ENCODE results near the gene SDK1. TPM values are rescaled to one million over a fixed set of nuclear protein-coding genes. Genes with fewer than 3 reads are reported as not detected.

Gene SDK1
- total and polyA plus RNA-seq, 8 donors = 1.6 to 11.2 (median 6.6) TPM

DNA sequence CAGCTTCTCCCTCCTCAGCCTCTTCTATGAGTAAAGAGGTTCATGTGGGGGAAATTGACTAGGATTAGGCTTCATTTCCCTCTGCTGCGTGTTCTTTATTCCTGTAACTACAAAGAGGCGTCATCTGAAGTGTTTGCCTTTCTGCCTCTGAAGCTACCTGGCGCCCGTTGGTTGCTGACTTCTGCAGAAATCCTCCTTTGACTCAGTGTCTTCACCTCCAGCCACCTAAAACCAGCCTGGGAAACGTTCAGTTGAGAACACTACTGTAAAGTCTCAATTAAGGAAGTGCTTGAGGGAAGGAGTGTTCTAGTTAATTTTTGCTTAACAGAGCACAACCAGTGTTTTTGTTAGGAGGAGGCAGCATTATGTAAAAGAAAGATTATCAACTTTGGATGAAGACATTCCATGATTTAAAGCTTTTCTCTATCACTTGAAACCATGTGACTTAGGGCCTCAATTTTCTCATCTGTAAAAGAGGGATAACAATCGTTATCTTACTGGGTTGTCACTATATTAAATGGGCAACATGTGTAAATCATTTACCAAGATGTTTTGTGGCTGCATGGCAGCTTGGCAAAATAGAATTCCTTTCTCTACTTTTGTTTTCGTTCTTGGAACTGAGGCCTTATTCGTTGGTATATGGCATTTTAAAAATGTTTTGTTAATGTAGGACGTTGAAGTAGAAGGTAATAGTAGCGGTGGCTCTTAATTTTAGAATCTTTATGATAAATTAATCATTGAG is 642.9 kb downstream of the SDK1 start:
- Histone ChIP-seq H3K4me3 (no peak overlapping the region), H3K27ac (no peak overlapping the region), H3K36me3 (no peaks in the 10 kb centered on the region), H3K9me3 (peaks cover 0 to 13% (median 9%) of the 10 kb centered on the region in 4 donors), H3K27me3 (peaks cover 0 to 5% (median 0%) of the 10 kb centered on the region in 3 donors), H3K4me1 (no peaks in the 10 kb centered on the region)
- DNase-seq = peak in 1 of 2 donors; percentile 34
- WGBS, 5 donors = 52 to 66% (median 58%) methylated on average over 10 of the region's 10 CpGs
- TF ChIP-seq, protein P1, sequence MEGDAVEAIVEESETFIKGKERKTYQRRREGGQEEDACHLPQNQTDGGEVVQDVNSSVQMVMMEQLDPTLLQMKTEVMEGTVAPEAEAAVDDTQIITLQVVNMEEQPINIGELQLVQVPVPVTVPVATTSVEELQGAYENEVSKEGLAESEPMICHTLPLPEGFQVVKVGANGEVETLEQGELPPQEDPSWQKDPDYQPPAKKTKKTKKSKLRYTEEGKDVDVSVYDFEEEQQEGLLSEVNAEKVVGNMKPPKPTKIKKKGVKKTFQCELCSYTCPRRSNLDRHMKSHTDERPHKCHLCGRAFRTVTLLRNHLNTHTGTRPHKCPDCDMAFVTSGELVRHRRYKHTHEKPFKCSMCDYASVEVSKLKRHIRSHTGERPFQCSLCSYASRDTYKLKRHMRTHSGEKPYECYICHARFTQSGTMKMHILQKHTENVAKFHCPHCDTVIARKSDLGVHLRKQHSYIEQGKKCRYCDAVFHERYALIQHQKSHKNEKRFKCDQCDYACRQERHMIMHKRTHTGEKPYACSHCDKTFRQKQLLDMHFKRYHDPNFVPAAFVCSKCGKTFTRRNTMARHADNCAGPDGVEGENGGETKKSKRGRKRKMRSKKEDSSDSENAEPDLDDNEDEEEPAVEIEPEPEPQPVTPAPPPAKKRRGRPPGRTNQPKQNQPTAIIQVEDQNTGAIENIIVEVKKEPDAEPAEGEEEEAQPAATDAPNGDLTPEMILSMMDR (IDR thresholded peaks at IDR 0.05) = no peak
- TF ChIP-seq POLR2A (IDR thresholded peaks at IDR 0.05) (no peak), POLR2AphosphoS5 (IDR thresholded peaks at IDR 0.05) (no peak)
- intact Hi-C loops (cut with DNase I; ENCODE audit: low total_unique reads) = no loop called here

DNA sequence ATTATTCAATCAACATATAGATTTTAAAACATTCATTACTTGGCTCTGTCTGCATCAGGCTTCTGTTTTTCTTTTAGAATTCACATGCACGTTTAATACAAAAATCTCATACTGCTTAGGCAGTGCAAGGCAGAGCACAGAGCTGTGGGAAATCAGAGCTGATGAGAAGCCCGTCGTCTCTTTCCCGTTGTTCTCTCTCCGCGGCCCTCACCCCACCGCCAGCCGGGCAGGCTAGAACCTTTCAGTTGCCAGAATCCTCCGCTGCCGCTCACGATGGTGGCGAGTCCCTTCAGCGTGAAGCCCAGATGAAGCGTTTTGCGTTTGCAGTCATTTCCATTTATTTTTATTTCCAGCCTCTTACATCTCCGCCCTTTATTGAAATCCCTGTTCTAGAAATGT is 648.2 kb downstream of the SDK1 start:
- no peaks in the 10 kb centered on the region for H3K4me1 ChIP-seq
- TF ChIP-seq POLR2A (IDR thresholded peaks at IDR 0.05) (no peak), POLR2AphosphoS5 (IDR thresholded peaks at IDR 0.05) (no peak), EP300 (IDR thresholded peaks at IDR 0.05) (no peak)
- TF ChIP-seq, protein P1 (IDR thresholded peaks at IDR 0.05) = no peak
- 64 to 84% (median 75%) methylated on average over 16 of the region's 16 CpGs for WGBS, 5 donors
- DNase-seq = peak in 1 of 2 donors; percentile 13
- intact Hi-C loops (cut with DNase I; ENCODE audit: low total_unique reads) = no loop called here
- no peak overlapping the region for H3K4me3 ChIP-seq
- peaks cover 0 to 13% (median 3%) of the 10 kb centered on the region in 4 donors for H3K36me3 ChIP-seq
- peaks cover 0 to 13% (median 9%) of the 10 kb centered on the region in 4 donors for H3K9me3 ChIP-seq
- H3K27me3 ChIP-seq = peaks cover 0 to 5% (median 0%) of the 10 kb centered on the region in 3 donors
- H3K27ac ChIP-seq = no peak overlapping the region

GRCh38 chr7:3950249-3950648 is 649.2 kb downstream of the SDK1 start:
- Histone ChIP-seq H3K36me3 (peaks cover 0 to 13% (median 3%) of the 10 kb centered on the region in 4 donors), H3K27ac (no peak overlapping the region), H3K4me3 (no peak overlapping the region), H3K9me3 (peaks cover 0 to 4% (median 4%) of the 10 kb centered on the region in 4 donors), H3K4me1 (no peaks in the 10 kb centered on the region), H3K27me3 (peaks cover 0 to 5% (median 0%) of the 10 kb centered on the region in 3 donors)
- intact Hi-C loops (cut with DNase I; ENCODE audit: low total_unique reads) = no loop called here
- 88 to 93% (median 91%) methylated on average over 5 of the region's 5 CpGs for WGBS, 5 donors
- no peak for TF ChIP-seq EP300 (IDR thresholded peaks at IDR 0.05)
- TF ChIP-seq POLR2AphosphoS5 (IDR thresholded peaks at IDR 0.05) = no peak
- no peak for TF ChIP-seq POLR2A (IDR thresholded peaks at IDR 0.05)
- TF ChIP-seq, protein P1 (IDR thresholded peaks at IDR 0.05) = no peak
- no peak for DNase-seq

- peak in 1 of 2 donors; percentile 20 for DNase-seq
- Histone ChIP-seq H3K27ac (no peak overlapping the region), H3K4me1 (no peaks in the 10 kb centered on the region), H3K36me3 (peaks cover 0 to 13% (median 3%) of the 10 kb centered on the region in 4 donors), H3K9me3 (no peaks in the 10 kb centered on the region), H3K4me3 (no peak overlapping the region), H3K27me3 (peaks cover 0 to 5% (median 0%) of the 10 kb centered on the region in 3 donors)
- TF ChIP-seq POLR2A (IDR thresholded peaks at IDR 0.05) (no peak), EP300 (IDR thresholded peaks at IDR 0.05) (no peak), POLR2AphosphoS5 (IDR thresholded peaks at IDR 0.05) (no peak)
- TF ChIP-seq, protein P1 (IDR thresholded peaks at IDR 0.05) = no peak
- WGBS, 5 donors = 94 to 97% (median 97%) methylated on average over 33 of the region's 33 CpGs
- intact Hi-C loops (cut with DNase I; ENCODE audit: low total_unique reads) = no loop called here
Measured at GRCh38 chr7:3951316-3952055, 650.4 kb downstream of the SDK1 start.
